ENCODE data around the gene HLA-DRA. TPM values are rescaled to one million over a fixed set of nuclear protein-coding genes. Genes with fewer than 3 reads are reported as not detected.
A peak's percentile ranks its signal among the peaks of the same experiment; 100 is the strongest.
"Not testable (repeated sequence)": the region's sequence is repeated elsewhere in the genome, so short reads cannot be mapped to it uniquely, and the experiment has no call there.

The HLA-DRA gene
- total RNA-seq, 1 donor from 2014 or later, result 54.3 TPM

DNA sequence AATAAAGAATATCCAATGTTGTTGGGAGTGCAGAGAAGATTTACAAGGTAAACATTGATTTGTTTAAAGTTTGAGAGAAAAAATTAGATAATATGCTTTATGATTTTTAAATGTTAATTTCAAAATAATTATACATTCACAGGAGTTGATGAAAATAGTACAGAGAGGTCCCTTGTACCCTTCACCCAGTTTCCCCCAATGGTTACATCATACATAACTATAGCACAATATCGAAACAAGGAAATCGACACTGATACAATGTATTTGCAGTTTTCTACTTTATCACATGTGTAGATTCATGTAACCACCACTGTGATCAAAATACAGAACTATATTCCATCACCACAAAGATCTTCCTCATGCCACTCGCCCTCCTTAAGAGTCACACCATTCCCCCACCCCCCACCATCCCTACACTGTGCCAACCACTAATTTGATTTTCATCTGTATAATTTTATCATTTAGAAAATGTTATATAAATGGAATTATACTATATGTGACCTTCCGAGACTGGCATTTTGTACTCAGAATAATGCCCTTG is 11.7 kb upstream of the HLA-DRA start:
- Histone ChIP-seq H3K36me3 (ENCODE audit: control insufficient read depth in 3 of 3, insufficient read depth in 3 of 3, low read length in 3 of 3) (no peaks in the 10 kb centered on the region), H3K27me3 (ENCODE audit: control insufficient read depth in 3 of 3, insufficient read depth in 3 of 3, low read length in 3 of 3) (peaks cover 0 to 10% (median 3%) of the 10 kb centered on the region in 3 donors), H3K27ac (ENCODE audit: low read depth, low read length) (no peak overlapping the region), H3K9ac (ENCODE audit: low read depth in 1 of 3, low read length in 3 of 3) (no peak overlapping the region), H3K4me1 (ENCODE audit: control insufficient read depth in 3 of 3, insufficient read depth in 3 of 3, low read length in 3 of 3) (no peaks in the 10 kb centered on the region), H3K9me3 (ENCODE audit: control insufficient read depth in 3 of 3, low read length in 3 of 3) (no peaks in the 10 kb centered on the region), H3K4me3 (ENCODE audit: low read length in 3 of 3) (no peak overlapping the region)

DNA sequence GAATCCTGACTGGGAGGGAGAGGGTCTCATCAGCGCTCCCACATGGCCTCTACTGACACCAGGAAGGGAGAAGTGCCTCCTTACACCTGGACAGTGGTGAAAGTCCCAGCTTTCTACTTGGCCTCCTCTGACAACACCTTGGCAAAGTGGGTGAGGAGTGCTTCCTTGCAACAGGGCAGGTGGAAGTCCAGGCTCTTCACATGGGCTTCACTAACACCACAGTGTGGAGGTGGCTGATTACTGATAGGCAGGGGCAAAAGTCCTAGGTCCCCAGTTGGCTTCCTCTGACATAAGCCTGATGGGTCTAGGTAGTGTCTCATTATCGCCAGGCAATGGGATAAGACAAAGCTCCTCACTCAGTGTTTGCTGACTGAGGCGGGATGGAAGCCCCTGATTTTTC is 9.5 kb upstream of the HLA-DRA start:
- no peak overlapping the region for H3K4me3 ChIP-seq (ENCODE audit: low read length in 3 of 3)
- no peaks in the 10 kb centered on the region for H3K36me3 ChIP-seq (ENCODE audit: control insufficient read depth in 3 of 3, insufficient read depth in 3 of 3, low read length in 3 of 3)
- H3K4me1 ChIP-seq (ENCODE audit: control insufficient read depth in 3 of 3, insufficient read depth in 3 of 3, low read length in 3 of 3), result no peaks in the 10 kb centered on the region
- no peaks in the 10 kb centered on the region for H3K9me3 ChIP-seq (ENCODE audit: control insufficient read depth in 3 of 3, low read length in 3 of 3)
- H3K9ac ChIP-seq (ENCODE audit: low read depth in 1 of 3, low read length in 3 of 3), result no peak overlapping the region
- H3K27me3 ChIP-seq (ENCODE audit: control insufficient read depth in 3 of 3, insufficient read depth in 3 of 3, low read length in 3 of 3), result peaks cover 0 to 10% (median 3%) of the 10 kb centered on the region in 3 donors
- no peak overlapping the region for H3K27ac ChIP-seq (ENCODE audit: low read depth, low read length)

DNA sequence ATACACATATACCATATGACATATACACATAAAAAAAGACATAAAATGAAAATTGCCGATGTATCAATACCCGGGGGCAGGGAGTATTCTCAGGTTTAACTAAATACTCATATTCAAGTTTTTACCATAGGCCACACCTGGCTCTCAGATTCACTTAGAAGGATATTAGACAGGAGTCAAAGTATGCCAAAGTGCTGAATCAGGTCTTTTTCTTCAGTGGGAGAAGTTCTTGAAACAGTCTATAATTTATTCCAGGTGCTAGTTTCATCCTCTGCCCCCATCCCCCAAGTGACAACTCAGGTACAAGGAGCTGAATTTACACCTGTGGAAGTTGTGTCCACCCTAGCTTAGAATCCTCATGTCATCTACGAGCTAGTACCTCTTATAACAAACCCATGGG is 8.5 kb upstream of the HLA-DRA start:
- Histone ChIP-seq H3K36me3 (ENCODE audit: control insufficient read depth in 3 of 3, insufficient read depth in 3 of 3, low read length in 3 of 3) (no peaks in the 10 kb centered on the region), H3K27me3 (ENCODE audit: control insufficient read depth in 3 of 3, insufficient read depth in 3 of 3, low read length in 3 of 3) (peaks cover 0 to 10% (median 3%) of the 10 kb centered on the region in 3 donors), H3K9ac (ENCODE audit: low read depth in 1 of 3, low read length in 3 of 3) (no peak overlapping the region), H3K27ac (ENCODE audit: low read depth, low read length) (no peak overlapping the region), H3K4me3 (ENCODE audit: low read length in 3 of 3) (no peak overlapping the region), H3K9me3 (ENCODE audit: control insufficient read depth in 3 of 3, low read length in 3 of 3) (no peaks in the 10 kb centered on the region), H3K4me1 (ENCODE audit: control insufficient read depth in 3 of 3, insufficient read depth in 3 of 3, low read length in 3 of 3) (no peaks in the 10 kb centered on the region)

DNA sequence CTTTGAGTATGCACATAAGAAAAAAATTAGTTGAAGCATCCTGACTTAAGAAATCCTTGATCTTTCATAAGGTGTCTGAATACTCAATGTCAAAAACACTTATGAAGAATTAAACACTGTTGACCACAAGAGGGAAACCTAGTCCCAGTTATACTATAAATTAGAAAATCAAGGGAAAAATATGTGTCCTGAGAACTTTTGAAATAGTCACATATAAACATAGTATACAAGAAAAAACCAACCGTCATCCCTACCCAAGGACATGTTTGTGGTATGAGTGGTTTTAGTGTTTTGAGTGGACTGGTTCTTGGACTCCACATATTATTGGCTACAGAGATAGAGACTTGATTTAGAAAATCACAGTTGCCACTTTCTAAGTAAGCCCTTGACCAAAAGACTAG is 7.6 kb upstream of the HLA-DRA start:
- no peaks in the 10 kb centered on the region for H3K9me3 ChIP-seq (ENCODE audit: control insufficient read depth in 3 of 3, low read length in 3 of 3)
- no peaks in the 10 kb centered on the region for H3K4me1 ChIP-seq (ENCODE audit: control insufficient read depth in 3 of 3, insufficient read depth in 3 of 3, low read length in 3 of 3)
- no peaks in the 10 kb centered on the region for H3K36me3 ChIP-seq (ENCODE audit: control insufficient read depth in 3 of 3, insufficient read depth in 3 of 3, low read length in 3 of 3)
- no peak overlapping the region for H3K4me3 ChIP-seq (ENCODE audit: low read length in 3 of 3)
- H3K27me3 ChIP-seq (ENCODE audit: control insufficient read depth in 3 of 3, insufficient read depth in 3 of 3, low read length in 3 of 3), result peaks cover 0 to 10% (median 3%) of the 10 kb centered on the region in 3 donors
- no peak overlapping the region for H3K27ac ChIP-seq (ENCODE audit: low read depth, low read length)
- no peak overlapping the region for H3K9ac ChIP-seq (ENCODE audit: low read depth in 1 of 3, low read length in 3 of 3)

DNA sequence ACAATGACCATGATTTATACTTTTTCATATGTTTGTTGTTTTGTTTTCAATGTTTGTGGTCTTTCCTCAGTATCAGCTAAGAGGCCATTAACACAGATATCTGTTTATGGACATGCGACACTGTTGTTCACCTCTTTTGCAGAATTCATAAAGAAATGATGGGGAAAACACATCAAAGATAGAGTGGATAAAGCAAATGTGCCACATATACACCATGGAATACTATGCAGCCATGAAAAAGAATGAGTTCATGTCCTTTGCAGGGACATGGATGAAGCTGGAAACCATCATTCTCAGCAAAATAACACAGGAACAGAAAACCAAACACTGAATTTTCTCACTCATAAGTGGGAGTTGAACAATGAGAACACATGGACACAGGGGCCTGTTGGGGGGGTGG is 5.7 kb upstream of the HLA-DRA start:
- not testable (repeated sequence) for H3K4me3 ChIP-seq (ENCODE audit: low read length in 3 of 3); H3K9me3 ChIP-seq (ENCODE audit: control insufficient read depth in 3 of 3, low read length in 3 of 3); H3K27me3 ChIP-seq (ENCODE audit: control insufficient read depth in 3 of 3, insufficient read depth in 3 of 3, low read length in 3 of 3); H3K4me1 ChIP-seq (ENCODE audit: control insufficient read depth in 3 of 3, insufficient read depth in 3 of 3, low read length in 3 of 3); H3K27ac ChIP-seq (ENCODE audit: low read depth, low read length); H3K9ac ChIP-seq (ENCODE audit: low read depth in 1 of 3, low read length in 3 of 3); H3K36me3 ChIP-seq (ENCODE audit: control insufficient read depth in 3 of 3, insufficient read depth in 3 of 3, low read length in 3 of 3)

DNA sequence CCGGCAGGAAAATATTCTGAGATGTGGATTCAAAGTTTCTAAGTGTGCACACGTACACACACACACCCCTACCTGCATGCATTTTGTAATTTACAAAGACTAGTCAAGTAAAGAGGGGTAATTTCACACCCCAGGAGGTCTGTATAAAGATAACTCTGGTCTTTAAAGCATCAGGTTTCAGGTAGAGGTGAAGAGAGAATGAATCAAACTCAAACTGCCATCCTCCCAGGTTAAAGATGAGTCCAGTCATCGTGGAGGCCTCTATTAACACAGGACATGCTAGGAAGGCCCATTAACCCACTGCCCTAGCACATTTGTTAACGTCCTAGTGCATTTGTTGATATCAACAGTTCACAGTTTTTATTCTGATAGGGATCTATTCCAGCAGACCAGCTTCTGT is 3.5 kb upstream of the HLA-DRA start:
- H3K27ac ChIP-seq (ENCODE audit: low read depth, low read length), result no peak overlapping the region
- H3K27me3 ChIP-seq (ENCODE audit: control insufficient read depth in 3 of 3, insufficient read depth in 3 of 3, low read length in 3 of 3), result peaks cover 0 to 3% (median 2%) of the 10 kb centered on the region in 3 donors

DNA sequence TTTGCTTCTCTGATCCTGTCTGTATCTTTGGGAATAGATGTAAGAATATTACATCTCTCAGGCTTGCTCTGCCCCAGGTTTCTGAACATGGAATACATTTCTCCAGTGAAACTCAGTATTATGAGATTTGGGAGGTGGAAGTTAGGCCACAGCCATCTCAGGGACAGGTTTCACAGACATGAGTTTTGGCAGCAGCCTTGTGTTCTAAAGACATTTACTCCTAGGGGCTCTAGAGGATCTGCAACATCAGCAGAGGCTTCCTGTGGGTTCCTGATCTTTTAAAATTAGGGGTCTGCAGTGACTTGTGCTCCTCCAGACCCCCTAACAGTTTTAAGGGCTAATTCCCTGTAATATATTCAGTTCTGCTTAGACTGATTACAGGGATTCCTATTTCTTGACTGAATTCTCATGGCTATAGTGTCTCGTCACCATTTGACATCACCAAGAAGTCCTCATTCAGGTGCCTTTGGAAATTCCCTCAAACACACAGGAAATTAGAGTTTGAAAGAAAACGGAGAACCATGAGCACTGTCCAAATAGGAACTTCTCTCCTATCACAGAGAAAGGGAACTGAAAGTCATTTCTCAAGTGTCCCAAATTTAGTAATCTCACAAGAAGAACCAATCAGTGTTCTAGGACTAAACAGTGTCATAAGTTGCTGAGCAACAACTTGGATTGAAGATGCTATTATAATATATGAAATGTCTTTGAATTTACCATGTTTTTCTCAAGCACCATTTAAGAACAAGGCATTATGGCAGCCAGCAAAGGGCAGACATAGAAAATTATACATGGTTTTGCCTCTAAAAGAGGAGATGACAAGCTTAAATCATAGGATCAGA is 2.5 kb upstream of the HLA-DRA start:
- Histone ChIP-seq H3K9ac (ENCODE audit: low read depth in 1 of 3, low read length in 3 of 3) (no peak overlapping the region), H3K36me3 (ENCODE audit: control insufficient read depth in 3 of 3, insufficient read depth in 3 of 3, low read length in 3 of 3) (no peaks in the 10 kb centered on the region), H3K27me3 (ENCODE audit: control insufficient read depth in 3 of 3, insufficient read depth in 3 of 3, low read length in 3 of 3) (peaks cover 0 to 2% (median 0%) of the 10 kb centered on the region in 3 donors), H3K27ac (ENCODE audit: low read depth, low read length) (peak overlapping the region; percentile 56), H3K4me1 (ENCODE audit: control insufficient read depth in 3 of 3, insufficient read depth in 3 of 3, low read length in 3 of 3) (peaks cover 0 to 4% (median 0%) of the 10 kb centered on the region in 3 donors), H3K9me3 (ENCODE audit: control insufficient read depth in 3 of 3, low read length in 3 of 3) (no peaks in the 10 kb centered on the region), H3K4me3 (ENCODE audit: low read length in 3 of 3) (no peak overlapping the region)

More for the DNA sequence above, 3.5 kb upstream of the HLA-DRA start:
- Histone ChIP-seq H3K4me3 (ENCODE audit: low read length in 3 of 3) (no peak overlapping the region), H3K4me1 (ENCODE audit: control insufficient read depth in 3 of 3, insufficient read depth in 3 of 3, low read length in 3 of 3) (no peaks in the 10 kb centered on the region), H3K9me3 (ENCODE audit: control insufficient read depth in 3 of 3, low read length in 3 of 3) (no peaks in the 10 kb centered on the region), H3K9ac (ENCODE audit: low read depth in 1 of 3, low read length in 3 of 3) (no peak overlapping the region), H3K36me3 (ENCODE audit: control insufficient read depth in 3 of 3, insufficient read depth in 3 of 3, low read length in 3 of 3) (no peaks in the 10 kb centered on the region)

DNA sequence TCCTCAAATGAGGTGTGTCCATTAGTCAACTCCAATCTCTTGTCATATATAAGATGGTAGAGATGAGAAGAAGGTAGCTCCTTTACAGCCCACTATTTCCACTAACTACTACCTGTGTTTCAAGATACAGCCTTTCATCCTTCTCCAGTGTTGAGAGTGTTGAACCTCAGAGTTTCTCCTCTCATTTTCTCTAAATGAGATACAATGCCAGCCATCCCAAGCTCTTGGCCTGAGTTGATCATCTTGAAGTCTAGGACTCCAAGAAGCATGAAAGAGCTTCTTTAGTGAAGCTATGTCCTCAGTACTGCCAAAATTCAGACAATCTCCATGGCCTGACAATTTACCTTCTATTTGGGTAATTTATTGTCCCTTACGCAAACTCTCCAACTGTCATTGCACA is 548 bp upstream of the HLA-DRA start:
- H3K36me3 ChIP-seq (ENCODE audit: control insufficient read depth in 3 of 3, insufficient read depth in 3 of 3, low read length in 3 of 3), result no peaks in the 10 kb centered on the region
- H3K27me3 ChIP-seq (ENCODE audit: control insufficient read depth in 3 of 3, insufficient read depth in 3 of 3, low read length in 3 of 3), result peaks cover 0 to 5% (median 0%) of the 10 kb centered on the region in 3 donors
- peaks cover 0 to 5% (median 0%) of the 10 kb centered on the region in 3 donors for H3K4me1 ChIP-seq (ENCODE audit: control insufficient read depth in 3 of 3, insufficient read depth in 3 of 3, low read length in 3 of 3)
- peak overlapping the region in 1 of 3 donors; percentile 9 for H3K4me3 ChIP-seq (ENCODE audit: low read length in 3 of 3)
- no peak overlapping the region for H3K9ac ChIP-seq (ENCODE audit: low read depth in 1 of 3, low read length in 3 of 3)
- H3K9me3 ChIP-seq (ENCODE audit: control insufficient read depth in 3 of 3, low read length in 3 of 3), result no peaks in the 10 kb centered on the region
- H3K27ac ChIP-seq (ENCODE audit: low read depth, low read length), result peak overlapping the region; percentile 80

DNA sequence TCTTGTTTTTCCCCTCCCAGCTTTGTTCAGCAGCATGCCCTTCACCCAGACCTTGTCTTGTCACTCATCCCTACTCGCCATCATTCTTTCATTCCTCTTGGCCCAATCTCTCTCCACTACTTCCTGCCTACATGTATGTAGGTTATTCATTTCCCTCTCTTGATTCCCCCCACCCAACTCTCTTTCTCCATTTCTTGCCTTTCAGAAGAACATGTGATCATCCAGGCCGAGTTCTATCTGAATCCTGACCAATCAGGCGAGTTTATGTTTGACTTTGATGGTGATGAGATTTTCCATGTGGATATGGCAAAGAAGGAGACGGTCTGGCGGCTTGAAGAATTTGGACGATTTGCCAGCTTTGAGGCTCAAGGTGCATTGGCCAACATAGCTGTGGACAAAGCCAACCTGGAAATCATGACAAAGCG is 2.6 kb downstream of the HLA-DRA start:
- H3K4me1 ChIP-seq (ENCODE audit: control insufficient read depth in 3 of 3, insufficient read depth in 3 of 3, low read length in 3 of 3), result peaks cover 0 to 5% (median 0%) of the 10 kb centered on the region in 3 donors
- H3K4me3 ChIP-seq (ENCODE audit: low read length in 3 of 3), result no peak overlapping the region
- H3K27me3 ChIP-seq (ENCODE audit: control insufficient read depth in 3 of 3, insufficient read depth in 3 of 3, low read length in 3 of 3), result peaks cover 0 to 11% (median 0%) of the 10 kb centered on the region in 3 donors
- H3K9me3 ChIP-seq (ENCODE audit: control insufficient read depth in 3 of 3, low read length in 3 of 3), result no peaks in the 10 kb centered on the region
- H3K36me3 ChIP-seq (ENCODE audit: control insufficient read depth in 3 of 3, insufficient read depth in 3 of 3, low read length in 3 of 3), result no peaks in the 10 kb centered on the region
- no peak overlapping the region for H3K27ac ChIP-seq (ENCODE audit: low read depth, low read length)
- H3K9ac ChIP-seq (ENCODE audit: low read depth in 1 of 3, low read length in 3 of 3), result no peak overlapping the region

DNA sequence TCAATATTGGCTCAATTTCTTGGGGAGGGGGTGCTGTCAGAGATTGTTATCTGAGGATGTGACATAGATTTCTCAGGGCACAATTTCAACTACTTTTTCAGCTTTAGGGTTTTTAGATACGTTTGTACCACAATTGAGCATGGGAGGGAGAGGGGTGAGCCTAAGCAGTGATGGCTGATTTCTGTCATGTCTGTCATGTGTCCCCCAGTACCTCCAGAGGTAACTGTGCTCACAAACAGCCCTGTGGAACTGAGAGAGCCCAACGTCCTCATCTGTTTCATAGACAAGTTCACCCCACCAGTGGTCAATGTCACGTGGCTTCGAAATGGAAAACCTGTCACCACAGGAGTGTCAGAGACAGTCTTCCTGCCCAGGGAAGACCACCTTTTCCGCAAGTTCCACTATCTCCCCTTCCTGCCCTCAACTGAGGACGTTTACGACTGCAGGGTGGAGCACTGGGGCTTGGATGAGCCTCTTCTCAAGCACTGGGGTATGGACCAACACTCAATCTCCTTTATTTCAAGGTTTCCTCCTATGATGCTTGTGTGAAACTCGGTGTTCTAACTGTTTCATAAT is 3.4 kb downstream of the HLA-DRA start:
- Histone ChIP-seq H3K27me3 (ENCODE audit: control insufficient read depth in 3 of 3, insufficient read depth in 3 of 3, low read length in 3 of 3) (peaks cover 0 to 11% (median 0%) of the 10 kb centered on the region in 3 donors), H3K4me3 (ENCODE audit: low read length in 3 of 3) (no peak overlapping the region), H3K36me3 (ENCODE audit: control insufficient read depth in 3 of 3, insufficient read depth in 3 of 3, low read length in 3 of 3) (no peaks in the 10 kb centered on the region), H3K4me1 (ENCODE audit: control insufficient read depth in 3 of 3, insufficient read depth in 3 of 3, low read length in 3 of 3) (peaks cover 0 to 5% (median 0%) of the 10 kb centered on the region in 3 donors), H3K27ac (ENCODE audit: low read depth, low read length) (no peak overlapping the region), H3K9ac (ENCODE audit: low read depth in 1 of 3, low read length in 3 of 3) (no peak overlapping the region), H3K9me3 (ENCODE audit: control insufficient read depth in 3 of 3, low read length in 3 of 3) (no peaks in the 10 kb centered on the region)

Data from skeletal muscle tissue (tissue), 4 donors.